Amniotic stem cell (primary cell): ENCODE measurements around the gene SLC13A4.
"Not testable (repeated sequence)": the region's sequence is repeated elsewhere in the genome, so short reads cannot be mapped to it uniquely, and the experiment has no call there.

Experiments used
- DNase-seq: peaks from one replicate; lab custom pipeline; 2025; lab: John Stamatoyannopoulos, UW

Gene SLC13A4

GRCh38 chr7:135665042-135665441 is 62.9 kb downstream of the SLC13A4 start:
- DNase-seq = no peak

DNA sequence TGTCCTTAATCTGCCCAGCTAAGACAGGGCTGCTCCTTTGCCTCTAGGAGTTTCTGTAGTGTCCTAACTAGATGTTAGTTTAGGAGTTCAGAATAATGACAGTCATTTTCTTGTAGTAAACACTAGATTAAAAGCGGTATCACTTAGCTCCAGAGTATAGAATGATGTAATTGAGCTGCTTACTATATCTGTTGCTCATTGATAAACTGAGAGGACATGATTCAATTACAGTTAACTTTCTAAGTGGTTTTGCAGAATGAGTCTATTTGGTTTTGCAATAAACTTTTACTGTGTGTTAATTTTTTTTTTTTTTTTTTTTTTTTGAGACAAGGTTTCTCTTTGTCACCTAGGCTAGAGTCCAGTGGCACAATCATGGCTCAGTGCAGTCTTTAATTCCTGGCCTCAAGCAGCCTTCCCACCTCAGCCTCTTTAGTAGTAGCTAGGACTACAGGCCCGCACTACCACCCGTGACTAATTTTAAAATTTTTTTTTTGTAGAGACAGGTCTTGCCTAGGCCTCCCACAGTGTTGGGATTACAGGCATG is 63.9 kb downstream of the SLC13A4 start:
- DNase-seq = no peak

GRCh38 chr7:135662373-135663114 is 65.4 kb downstream of the SLC13A4 start, which contains the start of gene STMP1:
TSS of gene STMP1 (plus strand) at chr7:135662514.
- peak; percentile 96 for DNase-seq

- no peak for DNase-seq
Observed at GRCh38 chr7:135662123-135662372, 65.9 kb downstream of the SLC13A4 start.

GRCh38 chr7:135661311-135662122 is 66.5 kb downstream of the SLC13A4 start:
- no peak for DNase-seq

DNA sequence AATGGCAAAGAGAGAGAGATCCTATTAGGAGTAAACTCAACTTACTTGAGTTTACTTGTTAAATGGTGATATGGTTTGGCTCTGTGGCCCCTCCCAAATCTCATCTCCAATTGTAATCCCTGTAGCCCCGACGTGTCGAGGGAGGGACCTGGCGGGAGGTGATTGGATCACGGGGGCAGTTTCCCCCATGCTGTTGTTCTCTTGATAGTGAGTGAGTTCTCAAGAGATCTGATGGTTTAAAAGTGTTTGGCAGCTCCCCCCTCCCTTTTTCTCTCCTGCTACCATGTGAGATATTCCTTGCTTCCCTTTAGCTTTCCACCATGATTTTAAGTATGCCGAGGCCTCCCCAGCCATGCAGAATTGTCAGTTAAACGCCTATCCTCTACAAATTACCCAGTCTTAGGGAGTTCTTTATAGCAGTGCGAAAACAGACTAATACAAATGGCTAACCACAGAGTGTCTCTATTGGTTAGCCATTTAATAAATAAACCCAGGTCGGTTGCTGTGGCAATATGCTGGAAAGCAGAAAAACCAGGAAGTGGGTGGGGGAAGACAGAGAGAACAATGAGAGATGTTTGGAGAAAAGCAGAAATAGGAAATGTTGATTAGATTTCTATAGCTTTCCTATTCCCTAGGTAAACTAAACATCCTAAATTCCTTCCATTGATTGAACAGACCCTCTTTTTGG is 68.7 kb downstream of the SLC13A4 start:
- no peak for DNase-seq

GRCh38 chr7:135658564-135658963 is 69.4 kb downstream of the SLC13A4 start:
- DNase-seq = no peak

GRCh38 chr7:135653340-135654080 is 74.5 kb downstream of the SLC13A4 start:
- DNase-seq = no peak

DNA sequence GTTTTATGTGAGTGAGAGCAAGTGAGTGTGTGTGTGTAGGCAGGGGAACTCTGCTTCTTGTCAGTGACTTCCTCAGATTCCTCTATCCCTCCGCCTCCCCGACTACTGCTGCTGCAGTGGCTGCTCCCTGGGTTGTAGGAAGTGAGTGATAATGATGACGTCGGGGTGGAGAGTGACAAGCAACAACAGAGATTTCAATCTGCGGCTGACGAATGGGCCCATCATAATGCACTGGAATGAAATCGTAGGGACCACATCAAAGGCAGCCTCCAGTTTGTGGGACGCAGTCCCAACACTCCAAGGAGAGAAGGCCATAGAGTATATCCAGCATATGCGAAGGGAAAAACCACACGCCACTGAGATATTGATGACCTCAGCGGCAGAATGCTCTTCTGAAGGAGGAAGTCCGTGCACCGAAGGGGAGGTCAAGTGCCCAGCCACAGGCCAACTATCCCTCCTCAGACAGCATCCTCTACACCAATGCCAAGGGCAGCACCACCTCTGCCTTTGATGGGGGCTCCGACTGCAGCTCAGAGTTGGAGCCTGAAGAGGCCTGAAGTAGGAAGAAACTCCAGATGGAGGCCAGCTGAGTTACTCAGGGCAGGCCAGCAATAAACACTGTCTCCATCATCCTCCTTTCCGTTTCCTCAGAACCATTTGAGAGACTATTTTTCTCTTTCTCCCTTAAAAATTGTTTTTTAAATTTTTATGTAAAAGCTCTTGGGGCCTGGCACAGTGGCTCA is 77.0 kb downstream of the SLC13A4 start:
- DNase-seq = no peak

- no peak for DNase-seq
Observed at GRCh38 chr7:135648235-135648634, 79.8 kb downstream of the SLC13A4 start.

DNA sequence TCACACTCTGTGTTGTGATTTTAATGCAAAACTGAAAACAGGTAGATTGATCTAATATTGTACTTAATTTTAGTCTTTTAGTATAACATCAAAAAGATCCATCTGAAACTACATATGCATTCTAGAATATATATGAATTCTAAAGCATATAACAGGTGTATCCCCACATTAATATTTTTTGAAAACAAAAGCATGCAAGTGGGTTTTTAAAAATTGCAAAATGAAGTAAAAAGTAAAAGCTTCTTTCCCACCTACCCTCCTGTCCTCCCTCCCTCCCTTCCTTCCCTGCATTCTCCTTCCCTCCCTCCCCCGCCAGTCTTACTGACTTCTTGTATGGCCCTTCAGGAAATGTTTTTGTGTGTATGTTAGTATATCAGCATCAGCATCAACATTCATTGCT is 80.2 kb downstream of the SLC13A4 start:
- DNase-seq = no peak

DNA sequence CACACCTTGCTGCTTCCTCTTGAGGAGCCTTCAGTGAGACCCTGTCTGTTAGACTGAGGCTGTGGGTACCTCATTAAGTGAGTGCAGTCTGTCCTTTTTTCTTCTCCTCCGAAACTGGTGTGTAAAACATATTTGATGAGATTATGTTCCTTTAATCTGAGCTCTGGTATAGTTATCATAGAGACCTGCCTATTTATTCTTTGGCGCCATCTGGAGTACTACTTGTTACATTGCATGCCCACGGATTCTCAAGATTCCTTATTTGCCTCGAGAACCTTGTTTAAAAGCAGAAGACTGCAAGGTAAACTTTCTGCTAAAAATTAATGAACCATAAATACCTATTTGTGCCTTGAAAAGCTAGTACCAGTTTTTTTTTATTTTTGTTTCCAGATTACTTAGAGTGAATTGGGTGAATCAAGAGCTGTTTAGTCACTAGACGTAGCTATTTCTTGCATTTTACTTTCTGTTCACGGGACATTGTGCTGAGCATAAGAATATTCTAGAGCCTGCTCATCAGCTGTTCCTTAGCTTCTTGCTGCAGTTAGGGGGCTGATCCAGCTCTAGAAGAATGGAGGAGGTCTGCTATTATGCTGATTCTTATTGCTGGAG is 82.6 kb downstream of the SLC13A4 start:
- peak; percentile 34 for DNase-seq

DNA sequence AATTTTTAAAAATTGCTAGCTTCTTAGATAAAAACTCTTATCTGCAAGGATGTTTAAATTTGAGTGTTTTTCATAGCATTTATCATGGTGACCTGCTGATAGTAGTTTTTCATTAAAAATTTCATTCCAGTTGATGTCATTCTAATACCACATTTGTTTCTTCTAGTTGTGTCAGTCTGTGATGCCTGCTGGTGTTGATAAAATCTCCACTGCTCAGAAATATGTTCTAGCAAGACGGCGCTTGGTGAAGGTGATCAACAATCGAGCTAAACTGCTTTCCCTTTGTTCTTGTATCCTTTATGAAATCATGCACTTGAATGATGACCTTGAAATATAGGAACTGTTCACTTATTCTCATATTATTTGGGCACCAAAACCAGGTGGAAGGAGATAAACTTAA is 83.3 kb downstream of the SLC13A4 start:
- DNase-seq = no peak

- DNase-seq = no peak
Observed at GRCh38 chr7:135644154-135644553, 83.8 kb downstream of the SLC13A4 start.

- not testable (repeated sequence) for DNase-seq
Observed at GRCh38 chr7:135639690-135640089, 88.3 kb downstream of the SLC13A4 start.

GRCh38 chr7:135634191-135634878 is 93.7 kb downstream of the SLC13A4 start:
- no peak for DNase-seq
